Skeletal muscle satellite cell (primary cell): ENCODE data around the gene KIF26A.

Experiments used
- H3K27me3 ChIP-seq: 2 replicates; pipeline ENCODE4 v1.7.0; 2013; ENCODE audit warnings: low read length; ENCODE audit not compliant: control insufficient read depth, insufficient read depth
- H3K36me3 ChIP-seq: 2 replicates; pipeline ENCODE4 v1.7.0; 2013; ENCODE audit warnings: mild to moderate bottlenecking, control low read depth, low read length; ENCODE audit not compliant: insufficient read depth
- H3K4me1 ChIP-seq: 2 replicates; pipeline ENCODE4 v1.7.0; 2013; ENCODE audit warnings: low read length; ENCODE audit not compliant: control insufficient read depth, insufficient read depth
- H3K4me2 ChIP-seq: 2 replicates; pipeline ENCODE4 v1.7.0; 2013; ENCODE audit warnings: mild to moderate bottlenecking, low read length
- H3K4me3 ChIP-seq: 2 replicates; pipeline ENCODE4 v1.7.0; 2013; ENCODE audit warnings: low read length
- H3K9ac ChIP-seq: 2 replicates; pipeline ENCODE4 v1.7.0; 2013; ENCODE audit warnings: mild to moderate bottlenecking, low read depth, low read length, moderate library complexity
- H3K9me3 ChIP-seq: replicated peaks from 2 replicates; pipeline ENCODE4 v1.7.0; 2013; ENCODE audit warnings: mild to moderate bottlenecking, control low read depth, low read length

The KIF26A gene

GRCh38 chr14:104161602-104162367 is 23.4 kb downstream of the KIF26A start:
- Histone ChIP-seq H3K4me2 (no peak overlapping the region), H3K36me3 (no peaks in the 10 kb centered on the region), H3K9me3 (no peaks in the 10 kb centered on the region), H3K4me3 (no peak overlapping the region), H3K4me1 (no peaks in the 10 kb centered on the region), H3K27me3 (no peaks in the 10 kb centered on the region), H3K9ac (no peak overlapping the region)

DNA sequence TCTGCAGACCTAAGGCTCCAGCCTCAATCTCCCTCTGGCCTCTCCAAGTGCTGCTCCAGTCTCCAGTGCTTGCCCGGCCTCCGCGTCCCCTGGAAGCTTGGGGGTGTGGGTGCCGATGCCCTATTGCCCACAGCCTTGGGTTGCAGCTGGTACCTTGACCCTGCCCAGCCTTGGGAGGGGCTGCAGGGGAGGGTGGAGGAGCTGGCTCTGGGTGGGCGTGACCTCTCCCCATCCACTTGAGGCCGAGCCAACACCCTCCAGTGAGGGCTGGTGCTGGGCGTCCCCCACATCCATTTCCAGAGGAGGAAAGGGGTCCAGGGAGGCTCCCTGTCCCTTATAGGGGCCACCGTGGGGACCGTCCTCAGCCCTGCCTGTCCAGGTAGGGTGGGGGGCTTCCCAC is 24.1 kb downstream of the KIF26A start:
- H3K9me3 ChIP-seq = no peaks in the 10 kb centered on the region
- no peaks in the 10 kb centered on the region for H3K36me3 ChIP-seq
- H3K4me3 ChIP-seq = no peak overlapping the region
- no peaks in the 10 kb centered on the region for H3K27me3 ChIP-seq
- no peak overlapping the region for H3K4me2 ChIP-seq
- no peaks in the 10 kb centered on the region for H3K4me1 ChIP-seq
- H3K9ac ChIP-seq = no peak overlapping the region

- no peak overlapping the region for H3K4me3 ChIP-seq
These were observed 25.2 kb downstream of the KIF26A start for GRCh38 chr14:104163541-104163940.

GRCh38 chr14:104164041-104164440 is 25.7 kb downstream of the KIF26A start:
- Histone ChIP-seq H3K9ac (no peak overlapping the region), H3K27me3 (no peaks in the 10 kb centered on the region), H3K36me3 (no peaks in the 10 kb centered on the region), H3K9me3 (no peaks in the 10 kb centered on the region), H3K4me3 (no peak overlapping the region), H3K4me1 (no peaks in the 10 kb centered on the region), H3K4me2 (no peak overlapping the region)

More at GRCh38 chr14:104163541-104163940, 25.2 kb downstream of the KIF26A start:
- no peaks in the 10 kb centered on the region for H3K9me3 ChIP-seq
- no peaks in the 10 kb centered on the region for H3K27me3 ChIP-seq
- no peaks in the 10 kb centered on the region for H3K36me3 ChIP-seq
- no peaks in the 10 kb centered on the region for H3K4me1 ChIP-seq
- no peak overlapping the region for H3K4me2 ChIP-seq
- no peak overlapping the region for H3K9ac ChIP-seq

GRCh38 chr14:104164512-104164911 is 26.1 kb downstream of the KIF26A start:
- Histone ChIP-seq H3K27me3 (no peaks in the 10 kb centered on the region), H3K4me3 (no peak overlapping the region), H3K4me1 (no peaks in the 10 kb centered on the region), H3K4me2 (no peak overlapping the region), H3K9me3 (no peaks in the 10 kb centered on the region), H3K9ac (no peak overlapping the region), H3K36me3 (no peaks in the 10 kb centered on the region)

DNA sequence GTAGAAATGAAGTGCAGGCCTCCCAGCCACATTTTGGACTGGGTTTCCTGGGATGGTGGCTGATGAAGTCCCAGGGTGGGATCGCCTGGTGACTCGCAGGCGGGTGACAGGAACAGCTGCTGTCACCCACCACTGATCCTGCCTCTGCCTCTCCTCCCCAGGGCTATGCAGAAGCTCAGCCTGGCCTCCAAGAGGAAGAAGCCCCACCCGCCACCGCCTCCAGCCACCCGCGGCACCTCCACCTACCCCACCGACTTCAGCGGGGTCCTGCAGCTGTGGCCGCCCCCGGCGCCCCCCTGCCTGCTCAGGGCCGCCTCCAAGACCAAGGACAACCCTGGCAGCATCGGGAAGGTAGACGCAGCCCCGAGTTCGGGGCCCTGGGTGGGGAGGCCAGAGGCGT is 28.3 kb downstream of the KIF26A start:
- no peaks in the 10 kb centered on the region for H3K9me3 ChIP-seq
- H3K9ac ChIP-seq = no peak overlapping the region
- H3K4me1 ChIP-seq = no peaks in the 10 kb centered on the region
- peaks cover 19% of the 10 kb centered on the region for H3K27me3 ChIP-seq
- H3K4me3 ChIP-seq = no peak overlapping the region
- no peak overlapping the region for H3K4me2 ChIP-seq
- no peaks in the 10 kb centered on the region for H3K36me3 ChIP-seq

DNA sequence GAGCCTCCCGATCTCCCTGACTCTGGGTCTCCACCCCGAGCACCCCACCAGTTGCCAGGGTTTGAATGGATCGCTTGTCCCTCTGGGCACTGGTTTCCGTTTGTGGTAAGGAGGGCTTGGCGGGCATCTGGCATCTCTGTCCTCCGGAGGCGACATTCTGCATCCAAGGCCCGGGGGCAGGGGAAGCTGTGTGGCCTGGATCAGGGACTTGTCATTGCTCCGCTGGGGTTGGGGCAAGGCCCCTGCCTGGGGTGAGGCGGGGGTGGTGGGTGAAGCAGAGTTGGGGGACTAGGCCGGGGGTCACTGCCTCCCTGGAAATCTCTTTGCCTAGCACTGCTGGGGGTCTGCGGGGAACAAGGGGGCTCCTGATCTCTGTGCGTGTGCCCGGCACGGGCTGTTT is 30.2 kb downstream of the KIF26A start:
- Histone ChIP-seq H3K4me2 (no peak overlapping the region), H3K27me3 (peaks cover 25% of the 10 kb centered on the region), H3K36me3 (no peaks in the 10 kb centered on the region), H3K9ac (no peak overlapping the region), H3K4me1 (no peaks in the 10 kb centered on the region), H3K4me3 (no peak overlapping the region), H3K9me3 (no peaks in the 10 kb centered on the region)

DNA sequence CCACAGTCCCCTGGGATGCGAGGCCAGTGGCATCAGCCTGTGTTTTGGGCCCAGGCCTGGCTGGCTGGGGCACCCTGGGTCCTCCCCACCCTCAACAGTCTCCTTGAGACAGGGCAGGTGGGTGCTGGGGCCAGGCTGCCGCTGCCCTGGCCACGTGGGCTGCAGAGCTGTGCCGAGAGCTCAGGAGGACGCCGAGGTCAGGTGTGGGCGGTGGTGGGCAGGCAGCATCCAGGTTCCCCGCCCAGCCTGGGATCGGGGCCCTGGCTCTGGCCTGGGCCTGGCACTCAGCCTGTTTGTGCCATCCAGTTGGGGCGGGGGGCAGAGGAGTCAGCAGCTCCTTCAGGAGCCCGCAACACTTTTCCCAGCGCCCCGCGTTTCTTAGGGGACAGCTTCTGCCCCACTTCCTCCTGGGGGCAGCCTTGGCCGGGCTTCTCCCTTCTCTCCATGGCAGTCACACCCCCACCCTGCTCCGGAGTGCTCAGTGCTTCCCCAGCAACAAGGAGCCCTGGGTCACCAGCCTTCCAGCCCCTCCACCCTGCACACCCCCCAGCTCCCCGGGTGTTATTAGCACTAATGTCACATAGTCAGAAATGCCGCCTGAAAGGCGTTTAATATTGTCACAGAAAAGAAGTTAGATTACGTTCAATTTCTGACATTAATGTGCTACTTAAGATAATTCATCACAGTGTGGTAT is 30.8 kb downstream of the KIF26A start:
- Histone ChIP-seq H3K9ac (no peak overlapping the region), H3K9me3 (no peaks in the 10 kb centered on the region), H3K4me2 (no peak overlapping the region), H3K4me3 (no peak overlapping the region), H3K4me1 (no peaks in the 10 kb centered on the region), H3K36me3 (no peaks in the 10 kb centered on the region), H3K27me3 (peaks cover 25% of the 10 kb centered on the region)

GRCh38 chr14:104169699-104170479 is 31.5 kb downstream of the KIF26A start:
- no peaks in the 10 kb centered on the region for H3K36me3 ChIP-seq
- no peaks in the 10 kb centered on the region for H3K9me3 ChIP-seq
- H3K4me3 ChIP-seq = no peak overlapping the region
- no peaks in the 10 kb centered on the region for H3K4me1 ChIP-seq
- no peak overlapping the region for H3K9ac ChIP-seq
- H3K4me2 ChIP-seq = no peak overlapping the region
- peaks cover 25% of the 10 kb centered on the region for H3K27me3 ChIP-seq

DNA sequence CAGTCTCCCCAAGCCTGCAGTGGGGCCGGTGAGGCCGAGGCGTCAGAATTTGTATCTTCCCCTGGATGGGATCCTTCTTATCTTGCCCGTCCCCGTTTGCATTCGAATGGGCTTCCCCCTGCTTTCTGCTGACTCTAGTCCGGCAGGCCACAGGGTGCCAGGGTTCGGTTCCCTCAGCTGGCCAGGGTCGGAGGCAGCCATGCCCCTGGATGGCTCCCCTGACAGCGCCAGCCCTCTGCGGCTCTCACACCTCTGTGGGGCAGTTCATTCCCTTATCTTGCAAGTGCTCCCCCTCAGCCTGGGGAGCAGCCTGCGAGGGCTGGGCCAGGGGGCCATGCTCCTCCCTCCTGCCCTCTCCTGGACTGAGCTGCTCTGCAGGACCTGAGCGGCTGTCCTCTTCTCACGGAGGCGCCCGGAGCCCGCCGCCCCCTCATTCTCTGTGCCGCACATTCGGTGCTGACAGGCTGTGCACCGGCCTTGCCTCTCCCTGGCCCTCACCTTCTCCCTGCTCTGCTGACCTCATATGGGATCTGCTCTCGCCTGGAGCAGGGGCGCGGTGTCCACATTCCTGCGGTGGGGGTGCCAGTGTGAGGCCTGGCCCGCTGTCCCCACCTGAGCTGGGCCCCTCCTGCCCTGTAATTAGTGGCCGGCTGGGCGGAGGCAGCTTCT is 32.8 kb downstream of the KIF26A start:
- Histone ChIP-seq H3K9me3 (no peaks in the 10 kb centered on the region), H3K4me2 (no peak overlapping the region), H3K9ac (no peak overlapping the region), H3K4me1 (no peaks in the 10 kb centered on the region), H3K36me3 (no peaks in the 10 kb centered on the region), H3K27me3 (peaks cover 25% of the 10 kb centered on the region), H3K4me3 (no peak overlapping the region)

DNA sequence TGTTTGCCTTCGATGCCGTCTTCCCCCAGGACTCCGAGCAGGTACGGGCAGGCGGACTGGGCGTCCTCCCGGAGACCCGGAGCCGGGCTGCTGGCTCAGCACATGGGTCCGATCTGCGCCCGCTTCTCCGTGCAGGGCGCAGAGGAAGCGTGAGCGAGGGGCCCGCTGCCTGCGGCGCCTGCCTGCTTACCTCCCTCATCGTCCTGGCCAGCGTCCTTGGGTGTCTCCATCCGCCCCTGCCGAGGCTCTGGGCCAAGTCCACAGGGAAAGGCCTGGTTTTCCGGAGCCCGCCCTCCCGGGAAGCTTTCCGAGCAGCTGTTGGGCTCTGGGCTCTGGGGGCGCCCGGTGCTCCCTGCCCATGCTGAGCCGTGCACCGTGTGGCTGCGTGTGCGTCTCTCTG is 33.5 kb downstream of the KIF26A start:
- Histone ChIP-seq H3K4me2 (no peak overlapping the region), H3K4me3 (no peak overlapping the region), H3K9ac (no peak overlapping the region), H3K36me3 (no peaks in the 10 kb centered on the region), H3K27me3 (peaks cover 25% of the 10 kb centered on the region), H3K9me3 (no peaks in the 10 kb centered on the region), H3K4me1 (no peaks in the 10 kb centered on the region)
